HG02885 (cell line): ENCODE measurements around the gene SERPINA5.

Experiments
- ATAC-seq: cut with Tn5 transposase; IDR thresholded peaks from one replicate; pipeline ENCODE4 v1.9.1; 2021; ENCODE audit warnings: mild to moderate bottlenecking; ENCODE audit not compliant: unreplicated experiment, poor library complexity

The SERPINA5 gene

GRCh38 chr14:94548999-94549985 is 31.9 kb upstream of the SERPINA5 start:
- ATAC-seq, result no peak

DNA sequence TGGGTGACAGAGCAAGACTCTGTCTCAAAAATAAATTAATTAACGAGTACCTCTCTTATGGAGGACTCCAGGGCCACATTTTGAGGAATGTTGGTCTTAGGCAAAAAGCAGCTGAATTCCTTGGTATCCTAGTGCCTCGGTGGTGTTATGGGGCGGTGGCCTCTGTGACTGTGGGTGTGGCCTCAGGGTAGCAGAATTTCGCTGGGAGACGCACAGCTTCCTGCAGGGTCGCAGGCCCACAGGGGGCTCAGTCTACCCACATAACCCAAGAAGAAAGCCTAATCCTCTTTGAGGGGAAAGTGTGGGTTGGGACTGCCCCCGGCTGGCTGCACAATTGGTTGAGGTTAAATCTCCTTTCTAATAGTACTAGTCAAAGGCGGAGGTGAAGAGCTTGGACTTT is 31.2 kb upstream of the SERPINA5 start:
- no peak for ATAC-seq

DNA sequence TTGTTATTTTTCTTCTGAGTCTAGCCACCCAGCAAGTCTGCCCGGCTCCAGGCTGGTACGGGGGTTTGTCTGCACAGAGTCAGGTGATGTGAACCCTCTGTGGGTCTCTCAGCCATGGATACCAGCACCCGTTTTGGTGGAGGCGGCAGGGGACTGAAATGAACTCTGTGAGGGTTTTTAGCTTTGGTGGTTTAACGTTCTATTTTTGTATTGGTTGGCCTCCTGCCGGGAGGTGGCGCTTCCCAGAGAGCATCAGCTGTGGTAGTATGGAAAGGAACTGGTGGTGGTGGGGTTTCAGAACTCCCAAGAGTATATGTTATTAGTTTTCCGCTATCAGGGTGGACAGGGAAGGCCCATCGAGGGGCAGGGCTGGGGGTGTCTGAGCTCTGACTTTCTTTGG is 25.2 kb upstream of the SERPINA5 start:
- ATAC-seq, result no peak

DNA sequence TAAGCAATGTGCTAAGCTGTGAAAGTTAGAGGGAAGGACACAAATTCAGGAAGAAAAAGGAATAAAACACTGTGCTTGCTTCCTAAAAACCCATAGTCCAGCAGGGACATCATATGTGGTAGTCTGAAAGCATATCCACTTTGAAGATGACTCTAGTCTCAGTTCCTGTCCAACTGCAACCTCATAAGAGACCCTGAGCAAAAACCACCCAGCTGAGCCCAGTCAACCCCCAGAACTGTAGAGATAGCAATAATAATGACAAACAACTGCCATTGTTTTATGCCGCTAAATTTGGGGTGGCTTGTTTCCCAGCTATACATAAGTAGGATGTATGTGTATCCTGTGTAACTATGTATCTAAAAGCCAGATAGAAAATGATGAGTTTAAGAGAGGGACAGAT is 23.9 kb upstream of the SERPINA5 start:
- no peak for ATAC-seq

- ATAC-seq, result no peak
Measured at GRCh38 chr14:94558842-94559241, 22.4 kb upstream of the SERPINA5 start.

GRCh38 chr14:94559638-94560290 is 21.5 kb upstream of the SERPINA5 start:
- ATAC-seq, result no peak

GRCh38 chr14:94560291-94560665 is 20.9 kb upstream of the SERPINA5 start:
- ATAC-seq, result no peak

GRCh38 chr14:94560751-94561655 is 20.2 kb upstream of the SERPINA5 start, which contains the start of gene SERPINA4:
TSS of gene SERPINA4 (plus strand) at chr14:94561442. CDS start at chr14:94563483, 2,041 bp downstream.
- ATAC-seq, result no peak

DNA sequence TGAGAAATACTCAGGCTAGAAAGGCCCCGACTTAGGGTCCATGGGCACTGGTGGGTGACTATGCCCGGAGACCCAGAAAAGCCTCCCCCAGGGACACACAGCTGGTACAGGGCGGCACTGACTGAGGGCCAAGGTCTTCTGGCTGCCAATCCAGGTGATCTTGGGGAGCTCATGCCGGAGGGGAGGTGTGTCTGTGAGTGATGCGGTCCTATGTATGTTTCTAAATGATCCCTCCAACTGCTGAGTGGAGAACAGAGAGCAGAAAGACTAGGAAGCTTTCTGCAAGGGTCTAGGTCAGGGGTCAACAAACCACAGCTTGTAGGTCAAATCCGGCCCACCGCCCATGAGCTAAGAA is 19.6 kb upstream of the SERPINA5 start:
- no peak for ATAC-seq

DNA sequence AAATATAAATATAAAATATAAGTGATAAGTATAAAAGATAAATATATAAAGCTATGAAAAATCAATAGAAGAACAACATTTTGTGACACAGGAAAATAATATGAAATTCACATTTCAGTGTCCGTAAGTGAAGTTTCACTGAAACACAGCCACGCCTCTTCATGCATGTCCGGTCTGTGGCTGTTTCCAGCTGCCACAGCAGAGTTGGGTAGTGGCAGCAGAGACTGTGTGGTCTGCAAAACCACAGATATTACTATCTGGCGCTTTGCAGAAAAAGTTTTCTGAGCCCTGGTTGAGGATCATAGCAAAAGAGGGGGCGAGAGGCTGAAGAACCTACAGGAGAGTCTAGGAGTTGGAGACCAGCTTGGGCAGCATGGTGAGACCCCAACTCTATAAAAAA is 19.2 kb upstream of the SERPINA5 start:
- ATAC-seq, result no peak

DNA sequence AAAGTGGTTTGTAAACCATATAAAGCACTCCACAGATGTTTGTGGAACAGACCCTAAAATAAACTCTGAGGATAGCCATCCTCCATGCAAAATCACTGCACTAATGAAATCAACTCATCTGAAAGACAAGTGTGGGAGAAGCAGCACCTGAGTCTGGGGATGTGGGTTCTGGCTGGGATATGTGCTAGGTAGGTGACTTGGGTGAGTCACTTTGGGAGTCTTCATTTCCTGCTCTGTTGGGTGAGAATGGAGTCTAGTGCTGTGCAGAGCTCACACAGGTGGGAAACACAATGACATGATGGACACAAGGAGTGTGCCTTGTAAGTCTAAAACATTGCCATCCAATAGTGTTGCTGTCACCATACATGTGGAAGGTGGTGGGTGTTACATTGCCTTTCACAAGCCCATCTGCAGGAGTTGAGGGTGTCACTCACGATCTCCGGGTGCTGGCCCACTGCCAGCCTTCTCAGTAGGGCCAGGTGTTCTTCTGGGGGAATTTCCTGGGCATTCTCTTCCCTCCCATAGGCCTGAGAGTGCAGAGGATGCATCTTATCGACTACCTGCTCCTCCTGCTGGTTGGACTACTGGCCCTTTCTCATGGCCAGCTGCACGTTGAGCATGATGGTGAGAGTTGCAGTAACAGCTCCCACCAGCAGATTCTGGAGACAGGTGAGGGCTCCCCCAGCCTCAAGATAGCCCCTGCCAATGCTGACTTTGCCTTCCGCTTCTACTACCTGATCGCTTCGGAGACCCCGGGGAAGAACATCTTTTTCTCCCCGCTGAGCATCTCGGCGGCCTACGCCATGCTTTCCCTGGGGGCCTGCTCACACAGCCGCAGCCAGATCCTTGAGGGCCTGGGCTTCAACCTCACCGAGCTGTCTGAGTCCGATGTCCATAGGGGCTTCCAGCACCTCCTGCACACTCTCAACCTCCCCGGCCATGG is 18.0 kb upstream of the SERPINA5 start:
- no peak for ATAC-seq

DNA sequence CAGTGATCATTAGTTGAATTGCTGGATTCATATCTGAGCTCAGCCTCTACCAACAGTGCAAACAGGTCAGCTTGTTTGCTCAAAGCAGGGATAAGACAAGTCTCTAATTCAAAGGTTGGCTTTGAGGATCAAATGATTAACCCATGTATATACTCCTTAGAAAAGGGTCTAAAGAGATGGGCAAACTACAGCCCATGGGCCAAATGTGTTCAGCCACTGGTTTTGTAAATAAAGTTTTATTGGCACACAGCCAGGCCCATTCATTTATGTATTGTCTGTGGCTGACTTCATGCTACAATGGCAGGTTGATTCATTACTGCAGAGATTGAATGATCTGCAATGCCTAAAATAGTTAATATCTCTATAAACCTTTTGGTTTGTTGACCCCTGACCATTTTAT is 16.8 kb upstream of the SERPINA5 start:
- no peak for ATAC-seq

DNA sequence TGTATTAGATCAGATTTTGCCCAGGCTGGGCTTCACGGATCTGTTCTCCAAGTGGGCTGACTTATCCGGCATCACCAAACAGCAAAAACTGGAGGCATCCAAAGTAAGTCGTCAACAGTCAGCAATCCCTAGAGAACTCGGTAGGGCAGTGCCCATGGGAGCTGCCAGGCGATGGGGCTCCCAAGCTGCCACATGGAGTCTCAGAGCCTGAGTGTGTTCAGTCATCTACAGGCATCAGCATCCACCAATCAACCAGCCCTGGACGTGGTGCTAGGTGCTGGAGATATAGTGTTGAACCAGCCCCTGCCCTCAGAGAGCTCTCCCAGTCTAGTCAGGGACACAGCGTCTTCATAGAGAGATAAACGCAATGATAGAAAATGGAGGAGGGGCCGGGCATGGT is 13.0 kb upstream of the SERPINA5 start:
- no peak for ATAC-seq

- no peak for ATAC-seq
Measured at GRCh38 chr14:94569381-94570001, 11.7 kb upstream of the SERPINA5 start.

- no peak for ATAC-seq
Measured at GRCh38 chr14:94570002-94570400, 11.2 kb upstream of the SERPINA5 start.

- ATAC-seq, result no peak
Measured at GRCh38 chr14:94570440-94570839, 10.8 kb upstream of the SERPINA5 start.

- ATAC-seq, result no peak
Measured at GRCh38 chr14:94571395-94571794, 9.8 kb upstream of the SERPINA5 start.

GRCh38 chr14:94571950-94572349 is 9.3 kb upstream of the SERPINA5 start:
- no peak for ATAC-seq

- ATAC-seq, result no peak
Measured at GRCh38 chr14:94572637-94573303, 8.5 kb upstream of the SERPINA5 start.
